NCI-H526 (cell line): ENCODE data around the gene ANKRD35.
"Not testable (repeated sequence)": the region's sequence is repeated elsewhere in the genome, so short reads cannot be mapped to it uniquely, and the experiment has no call there.

Experiments
- DNase-seq, 2 experiments: peaks; one replicate each; lab custom pipeline; 2025; lab: John Stamatoyannopoulos, UW

The ANKRD35 gene

GRCh38 chr1:145885738-145886287 is at the start of gene ANKRD35:
TSS of gene ANKRD35 (minus strand) at chr1:145885866. CDS start at chr1:145885758, 108 bp downstream.
- peak; percentile 78 to 97 for DNase-seq

GRCh38 chr1:145932522-145933009 is 46.9 kb upstream of the ANKRD35 start:
- DNase-seq: not testable (repeated sequence)

GRCh38 chr1:145927916-145928643 is 42.4 kb upstream of the ANKRD35 start:
- DNase-seq: no peak

- DNase-seq: peak; percentile 100
These were observed 41.6 kb upstream of the ANKRD35 start, which contains the start of gene RBM8A for GRCh38 chr1:145927063-145927886. TSS of gene RBM8A (minus strand) at chr1:145927484. CDS start at chr1:145927426, 58 bp downstream.

- DNase-seq: no peak
These were observed 41.0 kb upstream of the ANKRD35 start for GRCh38 chr1:145926686-145927062.

- no peak for DNase-seq
These were observed 36.6 kb upstream of the ANKRD35 start for GRCh38 chr1:145922266-145922665.

- not testable (repeated sequence) for DNase-seq
These were observed 34.6 kb upstream of the ANKRD35 start for GRCh38 chr1:145920297-145920696.

- DNase-seq: peak; percentile 23 to 60
These were observed 33.6 kb upstream of the ANKRD35 start for GRCh38 chr1:145918992-145919939.

GRCh38 chr1:145918144-145918991 is 32.7 kb upstream of the ANKRD35 start, which contains the start of gene PEX11B:
TSS of gene PEX11B (minus strand) at chr1:145918717. CDS start at chr1:145918688, 29 bp downstream.
- DNase-seq: peak; percentile 89 to 99

GRCh38 chr1:145917595-145917994 is 31.9 kb upstream of the ANKRD35 start:
- DNase-seq: no peak

- DNase-seq: no peak
These were observed 31.1 kb upstream of the ANKRD35 start for GRCh38 chr1:145916745-145917144.

- DNase-seq: no peak
These were observed 26.5 kb upstream of the ANKRD35 start for GRCh38 chr1:145912128-145912641.

GRCh38 chr1:145908653-145909052 is 23.0 kb upstream of the ANKRD35 start:
- no peak for DNase-seq

- DNase-seq: no peak
These were observed 21.5 kb upstream of the ANKRD35 start for GRCh38 chr1:145906954-145907753.

- DNase-seq: no peak
These were observed 15.8 kb upstream of the ANKRD35 start for GRCh38 chr1:145901312-145902021.

GRCh38 chr1:145898756-145899155 is 13.1 kb upstream of the ANKRD35 start:
- no peak for DNase-seq

- DNase-seq: no peak
These were observed 12.3 kb upstream of the ANKRD35 start for GRCh38 chr1:145897969-145898368.

GRCh38 chr1:145895471-145895870 is 9.8 kb upstream of the ANKRD35 start:
- no peak for DNase-seq
